ENCODE measurements around the gene SEMA3A.

SEMA3A gene

GRCh38 chr7:84106291-84106690, 88.3 kb downstream of the SEMA3A start:
- Histone ChIP-seq H3K9ac (ENCODE audit: low read depth, low read length) (no peak overlapping the region), H3K27me3 (ENCODE audit: control insufficient read depth, insufficient read depth, low read length) (no peaks in the 10 kb centered on the region), H3K9me3 (ENCODE audit: control insufficient read depth, insufficient read depth, low read length) (no peaks in the 10 kb centered on the region), H3K36me3 (ENCODE audit: control insufficient read depth, insufficient read depth, low read length) (no peaks in the 10 kb centered on the region), H3K4me3 (ENCODE audit: low read depth, low read length) (no peak overlapping the region), H3K4me1 (ENCODE audit: control insufficient read depth, insufficient read depth, low read length) (peaks cover 24% of the 10 kb centered on the region)

- H3K27me3 ChIP-seq (ENCODE audit: control insufficient read depth, insufficient read depth, low read length) = no peaks in the 10 kb centered on the region
- H3K9ac ChIP-seq (ENCODE audit: low read depth, low read length) = no peak overlapping the region
- H3K9me3 ChIP-seq (ENCODE audit: control insufficient read depth, insufficient read depth, low read length) = no peaks in the 10 kb centered on the region
- peaks cover 17% of the 10 kb centered on the region for H3K4me1 ChIP-seq (ENCODE audit: control insufficient read depth, insufficient read depth, low read length)
- no peak overlapping the region for H3K4me3 ChIP-seq (ENCODE audit: low read depth, low read length)
- H3K36me3 ChIP-seq (ENCODE audit: control insufficient read depth, insufficient read depth, low read length) = no peaks in the 10 kb centered on the region
These were observed 89.0 kb downstream of the SEMA3A start for GRCh38 chr7:84105586-84105985.

- Histone ChIP-seq H3K27me3 (ENCODE audit: control insufficient read depth, insufficient read depth, low read length) (no peaks in the 10 kb centered on the region), H3K4me1 (ENCODE audit: control insufficient read depth, insufficient read depth, low read length) (peaks cover 11% of the 10 kb centered on the region), H3K4me3 (ENCODE audit: low read depth, low read length) (no peak overlapping the region), H3K36me3 (ENCODE audit: control insufficient read depth, insufficient read depth, low read length) (no peaks in the 10 kb centered on the region), H3K9me3 (ENCODE audit: control insufficient read depth, insufficient read depth, low read length) (no peaks in the 10 kb centered on the region), H3K9ac (ENCODE audit: low read depth, low read length) (no peak overlapping the region)
These were observed 89.8 kb downstream of the SEMA3A start for GRCh38 chr7:84104826-84105225.

GRCh38 chr7:84102213-84102612, 92.4 kb downstream of the SEMA3A start:
- H3K4me3 ChIP-seq (ENCODE audit: low read depth, low read length) = no peak overlapping the region
- H3K4me1 ChIP-seq (ENCODE audit: control insufficient read depth, insufficient read depth, low read length) = peaks cover 1% of the 10 kb centered on the region
- no peaks in the 10 kb centered on the region for H3K36me3 ChIP-seq (ENCODE audit: control insufficient read depth, insufficient read depth, low read length)
- no peak overlapping the region for H3K9ac ChIP-seq (ENCODE audit: low read depth, low read length)
- H3K9me3 ChIP-seq (ENCODE audit: control insufficient read depth, insufficient read depth, low read length) = no peaks in the 10 kb centered on the region
- H3K27me3 ChIP-seq (ENCODE audit: control insufficient read depth, insufficient read depth, low read length) = no peaks in the 10 kb centered on the region

- no peaks in the 10 kb centered on the region for H3K4me1 ChIP-seq (ENCODE audit: control insufficient read depth, insufficient read depth, low read length)
- H3K9ac ChIP-seq (ENCODE audit: low read depth, low read length) = no peak overlapping the region
These were observed 93.7 kb downstream of the SEMA3A start for GRCh38 chr7:84100866-84101265.

GRCh38 chr7:84095971-84096370, 98.6 kb downstream of the SEMA3A start:
- no peaks in the 10 kb centered on the region for H3K4me1 ChIP-seq (ENCODE audit: control insufficient read depth, insufficient read depth, low read length)
- no peak overlapping the region for H3K9ac ChIP-seq (ENCODE audit: low read depth, low read length)
- H3K9me3 ChIP-seq (ENCODE audit: control insufficient read depth, insufficient read depth, low read length) = no peaks in the 10 kb centered on the region
- H3K4me3 ChIP-seq (ENCODE audit: low read depth, low read length) = no peak overlapping the region
- no peaks in the 10 kb centered on the region for H3K27me3 ChIP-seq (ENCODE audit: control insufficient read depth, insufficient read depth, low read length)
- no peaks in the 10 kb centered on the region for H3K36me3 ChIP-seq (ENCODE audit: control insufficient read depth, insufficient read depth, low read length)

More at GRCh38 chr7:84100866-84101265, 93.7 kb downstream of the SEMA3A start:
- H3K9me3 ChIP-seq (ENCODE audit: control insufficient read depth, insufficient read depth, low read length) = no peaks in the 10 kb centered on the region
- H3K27me3 ChIP-seq (ENCODE audit: control insufficient read depth, insufficient read depth, low read length) = no peaks in the 10 kb centered on the region
- no peaks in the 10 kb centered on the region for H3K36me3 ChIP-seq (ENCODE audit: control insufficient read depth, insufficient read depth, low read length)
- H3K4me3 ChIP-seq (ENCODE audit: low read depth, low read length) = no peak overlapping the region

- H3K9ac ChIP-seq (ENCODE audit: low read depth, low read length) = no peak overlapping the region
- peaks cover 7% of the 10 kb centered on the region for H3K4me1 ChIP-seq (ENCODE audit: control insufficient read depth, insufficient read depth, low read length)
- H3K4me3 ChIP-seq (ENCODE audit: low read depth, low read length) = no peak overlapping the region
- H3K36me3 ChIP-seq (ENCODE audit: control insufficient read depth, insufficient read depth, low read length) = no peaks in the 10 kb centered on the region
- H3K9me3 ChIP-seq (ENCODE audit: control insufficient read depth, insufficient read depth, low read length) = no peaks in the 10 kb centered on the region
- no peaks in the 10 kb centered on the region for H3K27me3 ChIP-seq (ENCODE audit: control insufficient read depth, insufficient read depth, low read length)
These were observed 102.4 kb downstream of the SEMA3A start for GRCh38 chr7:84092207-84092606.

GRCh38 chr7:84091318-84091717, 103.3 kb downstream of the SEMA3A start:
- H3K4me1 ChIP-seq (ENCODE audit: control insufficient read depth, insufficient read depth, low read length) = peaks cover 7% of the 10 kb centered on the region
- H3K4me3 ChIP-seq (ENCODE audit: low read depth, low read length) = no peak overlapping the region
- no peaks in the 10 kb centered on the region for H3K27me3 ChIP-seq (ENCODE audit: control insufficient read depth, insufficient read depth, low read length)
- no peak overlapping the region for H3K9ac ChIP-seq (ENCODE audit: low read depth, low read length)
- H3K36me3 ChIP-seq (ENCODE audit: control insufficient read depth, insufficient read depth, low read length) = no peaks in the 10 kb centered on the region
- H3K9me3 ChIP-seq (ENCODE audit: control insufficient read depth, insufficient read depth, low read length) = no peaks in the 10 kb centered on the region

- Histone ChIP-seq H3K9me3 (ENCODE audit: control insufficient read depth, insufficient read depth, low read length) (no peaks in the 10 kb centered on the region), H3K4me1 (ENCODE audit: control insufficient read depth, insufficient read depth, low read length) (peaks cover 9% of the 10 kb centered on the region), H3K9ac (ENCODE audit: low read depth, low read length) (no peak overlapping the region), H3K4me3 (ENCODE audit: low read depth, low read length) (no peak overlapping the region), H3K36me3 (ENCODE audit: control insufficient read depth, insufficient read depth, low read length) (no peaks in the 10 kb centered on the region), H3K27me3 (ENCODE audit: control insufficient read depth, insufficient read depth, low read length) (no peaks in the 10 kb centered on the region)
These were observed 105.8 kb downstream of the SEMA3A start for GRCh38 chr7:84088802-84089201.

GRCh38 chr7:84085998-84086397, 108.6 kb downstream of the SEMA3A start:
- H3K9me3 ChIP-seq (ENCODE audit: control insufficient read depth, insufficient read depth, low read length) = no peaks in the 10 kb centered on the region
- H3K4me1 ChIP-seq (ENCODE audit: control insufficient read depth, insufficient read depth, low read length) = peaks cover 9% of the 10 kb centered on the region
- no peak overlapping the region for H3K9ac ChIP-seq (ENCODE audit: low read depth, low read length)
- no peaks in the 10 kb centered on the region for H3K36me3 ChIP-seq (ENCODE audit: control insufficient read depth, insufficient read depth, low read length)
- no peaks in the 10 kb centered on the region for H3K27me3 ChIP-seq (ENCODE audit: control insufficient read depth, insufficient read depth, low read length)
- no peak overlapping the region for H3K4me3 ChIP-seq (ENCODE audit: low read depth, low read length)

GRCh38 chr7:84085147-84085546, 109.4 kb downstream of the SEMA3A start:
- Histone ChIP-seq H3K4me1 (ENCODE audit: control insufficient read depth, insufficient read depth, low read length) (peaks cover 9% of the 10 kb centered on the region), H3K9me3 (ENCODE audit: control insufficient read depth, insufficient read depth, low read length) (no peaks in the 10 kb centered on the region), H3K9ac (ENCODE audit: low read depth, low read length) (no peak overlapping the region), H3K4me3 (ENCODE audit: low read depth, low read length) (no peak overlapping the region), H3K36me3 (ENCODE audit: control insufficient read depth, insufficient read depth, low read length) (no peaks in the 10 kb centered on the region), H3K27me3 (ENCODE audit: control insufficient read depth, insufficient read depth, low read length) (no peaks in the 10 kb centered on the region)

GRCh38 chr7:84083846-84084245, 110.7 kb downstream of the SEMA3A start:
- no peaks in the 10 kb centered on the region for H3K36me3 ChIP-seq (ENCODE audit: control insufficient read depth, insufficient read depth, low read length)
- no peaks in the 10 kb centered on the region for H3K27me3 ChIP-seq (ENCODE audit: control insufficient read depth, insufficient read depth, low read length)
- peaks cover 5% of the 10 kb centered on the region for H3K4me1 ChIP-seq (ENCODE audit: control insufficient read depth, insufficient read depth, low read length)
- H3K9ac ChIP-seq (ENCODE audit: low read depth, low read length) = no peak overlapping the region
- H3K4me3 ChIP-seq (ENCODE audit: low read depth, low read length) = no peak overlapping the region
- H3K9me3 ChIP-seq (ENCODE audit: control insufficient read depth, insufficient read depth, low read length) = no peaks in the 10 kb centered on the region
